SK-N-SH (cell line): ENCODE measurements around the gene HDAC4. TPM values are rescaled to one million over a fixed set of nuclear protein-coding genes. Genes with fewer than 3 reads are reported as not detected.

Source experiments
- CTCF ChIA-PET: fragments of 300-600, 350-600 bp; formaldehyde crosslinking; extraction: SDS; loops from one replicate; lab custom pipeline; 2021; lab: Yijun Ruan, JAX
- POLR2A ChIA-PET: fragments of 350-600 bp; sonication (Branson Sonifier 250); formaldehyde crosslinking; extraction: SDS; loops from one replicate; lab custom pipeline; 2020; ENCODE audit warnings: antibody characterized with exemption, inconsistent platforms; lab: Yijun Ruan, JAX
- DNase-seq: peaks from one replicate; pipeline ENCODE4 v3.0.0; 2012
- H2AFZ ChIP-seq: fragments of 200-600 bp; sonication (generic); 2 replicates; pipeline ENCODE4 v1.8.1; 2016; ENCODE audit warnings: antibody characterized with exemption, mild to moderate bottlenecking, low read depth
- H3F3A ChIP-seq: fragments of 200-600 bp; sonication (generic); replicated peaks from 2 replicates; pipeline ENCODE3; 2016; ENCODE audit warnings: antibody characterized with exemption, mild to moderate bottlenecking; ENCODE audit not compliant: insufficient read depth
- H3K27ac ChIP-seq, 2 experiments: fragments of 200-500 bp in 1 of 2; fragments of 200-600 bp in 1 of 2; sonication (Bioruptor generic) in 1 of 2; sonication (generic), shearing (Covaris generic) in 1 of 2; 2 replicates each; pipeline versions ENCODE4 v1.5.1 to v1.6.1; 2014 to 2016; ENCODE audit warnings: low read depth in 2 of 2, inconsistent platforms in 1 of 2, low read length in 1 of 2, mild to moderate bottlenecking in 1 of 2, mixed read lengths in 1 of 2
- H3K27me3 ChIP-seq: fragments of 200-600 bp; sonication (generic), shearing (Covaris generic); 2 replicates; pipeline ENCODE4 v1.6.1; 2016; ENCODE audit warnings: mixed run types; ENCODE audit not compliant: insufficient read depth
- H3K36me3 ChIP-seq, 2 experiments: fragments of 200-500 bp in 1 of 2; fragments of 200-600 bp in 1 of 2; sonication (Bioruptor generic) in 1 of 2; sonication (generic) in 1 of 2; replicated peaks in 1 of 2; 2 replicates each; pipeline versions ENCODE3 to v1.5.1; 2014 to 2016; ENCODE audit warnings: low read length in 1 of 2, mild to moderate bottlenecking in 1 of 2; ENCODE audit not compliant: insufficient read depth in 2 of 2, control insufficient read depth in 1 of 2
- H3K4me1 ChIP-seq, 2 experiments: fragments of 200-500 bp in 1 of 2; fragments of 200-600 bp in 1 of 2; sonication (Bioruptor generic) in 1 of 2; sonication (generic), shearing (Covaris generic) in 1 of 2; 2 replicates each; pipeline versions ENCODE4 v1.5.1 to v1.6.1; 2014 to 2016; ENCODE audit warnings: low read depth in 1 of 2, low read length in 1 of 2, mixed run types in 1 of 2; ENCODE audit not compliant: insufficient read depth in 2 of 2, control insufficient read depth in 1 of 2
- H3K4me2 ChIP-seq: fragments of 200-600 bp; sonication (generic), shearing (Covaris generic); 2 replicates; pipeline ENCODE4 v1.6.1; 2017; ENCODE audit warnings: mixed run types
- H3K4me3 ChIP-seq, 2 experiments: fragments of 200-500 bp in 1 of 2; fragments of 200-600 bp in 1 of 2; sonication (Bioruptor generic) in 1 of 2; sonication (generic), shearing (Covaris generic) in 1 of 2; 2 replicates each; pipeline versions ENCODE4 v1.5.1 to v1.8.1; 2014 to 2016; ENCODE audit warnings: low read depth in 2 of 2, inconsistent platforms in 1 of 2, low read length in 1 of 2, mild to moderate bottlenecking in 1 of 2, mixed read lengths in 1 of 2, moderate library complexity in 1 of 2
- H3K79me2 ChIP-seq: fragments of 200-600 bp; sonication (generic); 2 replicates; pipeline ENCODE4 v1.8.1; 2017; ENCODE audit warnings: mild to moderate bottlenecking; ENCODE audit not compliant: insufficient read depth
- H3K9ac ChIP-seq: fragments of 200-600 bp; sonication (generic); 2 replicates; pipeline ENCODE4 v1.6.1; 2017; ENCODE audit warnings: mixed run types
- H3K9me2 ChIP-seq: fragments of 200-600 bp; sonication (generic); 2 replicates; pipeline ENCODE4 v1.6.1; 2017; ENCODE audit warnings: mixed run types
- H3K9me3 ChIP-seq: fragments of 200-600 bp; sonication (generic); 2 replicates; pipeline ENCODE4 v1.6.1; 2017; ENCODE audit warnings: mixed run types, mild to moderate bottlenecking, moderate library complexity
- H4K20me1 ChIP-seq: fragments of 200-600 bp; sonication (generic); 2 replicates; pipeline ENCODE4 v1.6.1; 2017; ENCODE audit warnings: mild to moderate bottlenecking, mixed run types; ENCODE audit not compliant: insufficient read depth
- CTCF ChIP-seq: fragments of 200-600 bp; sonication (generic); IDR thresholded peaks from 2 replicates; pipeline ENCODE4 v1.6.1; 2017; ENCODE audit warnings: antibody characterized with exemption, mild to moderate bottlenecking, moderate library complexity
- EP300 ChIP-seq, 2 experiments: IDR thresholded peaks; 2 replicates each; pipeline versions ENCODE4 v1.4.0 to v1.6.1; 2012; ENCODE audit warnings: borderline replicate concordance in 1 of 2, low read depth in 1 of 2, low read length in 1 of 2
- EZH2phosphoT487 ChIP-seq: fragments of 200-600 bp; sonication (generic); IDR thresholded peaks from 2 replicates; pipeline ENCODE4 v1.6.1; 2017; ENCODE audit warnings: low read depth, mixed run types, mild to moderate bottlenecking, antibody characterized with exemption, moderate library complexity, borderline replicate concordance
- FOSL2 ChIP-seq: IDR thresholded peaks from 2 replicates; pipeline ENCODE4 v1.4.0; 2012; ENCODE audit warnings: low read depth, mild to moderate bottlenecking, moderate library complexity, borderline replicate concordance
- FOXJ3 ChIP-seq: sonication (generic); formaldehyde crosslinking; IDR thresholded peaks from 2 replicates; pipeline ENCODE4 v1.5.1; 2020; ENCODE audit warnings: mild to moderate bottlenecking, missing genetic modification reagents
- GABPA ChIP-seq: IDR thresholded peaks from 2 replicates; pipeline ENCODE4 v1.4.0; 2012; ENCODE audit warnings: low read depth, mild to moderate bottlenecking
- GATA2 ChIP-seq: sonication (generic); formaldehyde crosslinking; IDR thresholded peaks from 2 replicates; pipeline ENCODE4 v1.5.0; 2020; ENCODE audit warnings: mild to moderate bottlenecking, missing genetic modification reagents
- IRF3 ChIP-seq: fragments of 150-350 bp; IDR thresholded peaks from 2 replicates; pipeline ENCODE4 v1.6.1; 2016; ENCODE audit warnings: mild to moderate bottlenecking, low read depth, low read length
- JUND ChIP-seq: IDR thresholded peaks from 2 replicates; pipeline ENCODE4 v1.4.0; 2012
- MEF2A ChIP-seq: IDR thresholded peaks from 2 replicates; pipeline ENCODE4 v1.4.0; 2012; ENCODE audit warnings: low read depth, borderline replicate concordance
- NFIC ChIP-seq: IDR thresholded peaks from 2 replicates; pipeline ENCODE4 v1.4.0; 2012; ENCODE audit warnings: borderline replicate concordance
- NRF1 ChIP-seq: IDR thresholded peaks from 2 replicates; pipeline ENCODE4 v1.6.1; 2012; ENCODE audit warnings: low read depth, mild to moderate bottlenecking, low read length
- RCOR1 ChIP-seq: fragments of 150-350 bp; IDR thresholded peaks from 2 replicates; pipeline ENCODE4 v1.6.1; 2017; ENCODE audit warnings: antibody characterized with exemption, low read length
- REST ChIP-seq: IDR thresholded peaks from 2 replicates; pipeline ENCODE4 v1.6.1; 2012; ENCODE audit warnings: mild to moderate bottlenecking, low read depth, low read length, moderate library complexity
- RFX5 ChIP-seq: IDR thresholded peaks from 2 replicates; pipeline ENCODE4 v1.6.1; 2012; ENCODE audit warnings: mild to moderate bottlenecking, improper control_type of control experiment, low read length
- RXRA ChIP-seq: IDR thresholded peaks from 2 replicates; pipeline ENCODE4 v1.4.0; 2012; ENCODE audit warnings: low read depth, mild to moderate bottlenecking, borderline replicate concordance
- SMC3 ChIP-seq: IDR thresholded peaks from 2 replicates; pipeline ENCODE4 v1.6.1; 2012; ENCODE audit warnings: low read depth, low read length, improper control_type of control experiment
- TCF12 ChIP-seq: IDR thresholded peaks from 2 replicates; pipeline ENCODE4 v1.4.0; 2012
- TEAD4 ChIP-seq: IDR thresholded peaks from 2 replicates; pipeline ENCODE4 v1.4.0; 2012; ENCODE audit warnings: mild to moderate bottlenecking, borderline replicate concordance; ENCODE audit not compliant: insufficient read depth
- ZBTB33 ChIP-seq: IDR thresholded peaks from 2 replicates; pipeline ENCODE4 v1.4.0; 2012; ENCODE audit warnings: low read depth, borderline replicate concordance
- WGBS: methylation state at CpG from one replicate; pipeline ENCODE4 v1.1.6; 2017; ENCODE audit warnings: low lambda C conversion rate; 5-methylcytosine and 5-hydroxymethylcytosine counted together
- polyA plus RNA-seq, 3 experiments: library from polyadenylated mRNA; depleted of rRNA; stranded (reverse); fragments of >200 nt; gene quantifications; 2 replicates each; pipeline ENCODE4 v1.2.3, GENCODE V29; 2012

HDAC4 gene
- polyA plus RNA-seq, 1 of the 3 experiments (the other 2 are of a cell fraction) = 5.5 TPM

GRCh38 chr2:239359196-239359912 is 41.5 kb downstream of the HDAC4 start (continued):
- TF ChIP-seq GATA2 (CRISPR knock-in tag) = no peak
- no peak for TF ChIP-seq JUND
- no peak for TF ChIP-seq EP300 (IDR thresholded peaks at IDR 0.05; ENCODE audit: borderline replicate concordance in 1 of 2, low read depth in 1 of 2, low read length in 1 of 2)
- no peak for TF ChIP-seq MEF2A

- Histone ChIP-seq H4K20me1 (no peaks in the 10 kb centered on the region), H3K4me2 (no peak overlapping the region)
- TF ChIP-seq RFX5 (no peak), GABPA (no peak), NFIC (no peak), REST (no peak), NRF1 (no peak), TEAD4 (no peak), RXRA (no peak), GATA2 (CRISPR knock-in tag) (no peak), IRF3 (no peak), FOXJ3 (no peak), RCOR1 (no peak), TCF12 (no peak), CTCF (no peak), MEF2A (no peak), EZH2phosphoT487 (no peak), SMC3 (no peak), FOSL2 (no peak), ZBTB33 (no peak)
- TF ChIP-seq, all 33 proteins: peak for 0
- POLR2A ChIA-PET = no interaction called here
- no peak overlapping the region for H2AFZ ChIP-seq
- H3K9me3 ChIP-seq = no peaks in the 10 kb centered on the region
- no peak overlapping the region for H3K27ac ChIP-seq
- no peaks in the 10 kb centered on the region for H3K9me2 ChIP-seq
- CTCF ChIA-PET = interaction anchor here (1.8 kb wide), 1 partner anchor 214 kb away, joined by 4 read pairs; no protein-coding TSS in a partner anchor
- H3K79me2 ChIP-seq = peaks cover 11% of the 10 kb centered on the region; the same call in 1 of the 2 replicates
- no peak overlapping the region for H3K4me3 ChIP-seq
- peaks cover 0 to 19% of the 10 kb centered on the region in 2 experiments; a peak in 1 of 4 replicates for H3K4me1 ChIP-seq
- no peak for DNase-seq
- H3F3A ChIP-seq = no peaks in the 10 kb centered on the region
- 97% methylated on average over 16 of the region's 18 CpGs for WGBS
- H3K36me3 ChIP-seq = no peaks in the 10 kb centered on the region
- no peaks in the 10 kb centered on the region for H3K27me3 ChIP-seq
- no peak overlapping the region for H3K9ac ChIP-seq
These were observed 42.6 kb downstream of the HDAC4 start for GRCh38 chr2:239358062-239358754.
